HepG2 (cell line): ENCODE results near the gene TTLL11. TPM values are rescaled to one million over a fixed set of nuclear protein-coding genes. Genes with fewer than 3 reads are reported as not detected.

Source experiments
- ATF1 ChIP-seq: IDR thresholded peaks from 2 replicates; pipeline ENCODE4 v1.6.1; 2016; ENCODE audit warnings: mild to moderate bottlenecking, control low read depth
- CCAR2 ChIP-seq: fragments of 200-400 bp; formaldehyde crosslinking; optimal IDR thresholded peaks from 2 replicates; pipeline ENCODE3; 2018; ENCODE audit warnings: low read depth, mild to moderate bottlenecking, low read length, moderate library complexity
- CREM ChIP-seq, 2 experiments: sonication (generic) in 1 of 2; formaldehyde crosslinking in 1 of 2; IDR thresholded peaks; 2 replicates each; pipeline versions ENCODE4 v1.4.0 to v1.6.1; 2016 to 2020; ENCODE audit warnings: antibody characterized with exemption in 1 of 2, mild to moderate bottlenecking in 1 of 2, missing genetic modification reagents in 1 of 2
- CSRNP2 ChIP-seq: sonication (generic); formaldehyde crosslinking; conservative IDR thresholded peaks from 2 replicates; pipeline ENCODE4 v1.8.0; 2022; ENCODE audit warnings: low read depth, missing genetic modification reagents
- HNRNPUL1 ChIP-seq: fragments of 200-400 bp; formaldehyde crosslinking; IDR thresholded peaks from 2 replicates; pipeline ENCODE4 v1.6.1; 2017; ENCODE audit warnings: low read depth, mild to moderate bottlenecking, low read length, moderate library complexity
- KLF16 ChIP-seq, 2 experiments: sonication (generic) in 1 of 2; formaldehyde crosslinking in 1 of 2; IDR thresholded peaks; 2 replicates each; pipeline versions ENCODE4 v1.6.1 to v1.8.0; 2016 to 2023; ENCODE audit warnings: missing genetic modification reagents in 2 of 2, missing compliant biosample characterization in 1 of 2
- LBX2 ChIP-seq: sonication (generic); formaldehyde crosslinking; IDR thresholded peaks from 2 replicates; pipeline ENCODE4 v1.5.0; 2020; ENCODE audit warnings: missing genetic modification reagents, mild to moderate bottlenecking, borderline replicate concordance
- PATZ1 ChIP-seq: sonication (generic); formaldehyde crosslinking; IDR thresholded peaks from 2 replicates; pipeline ENCODE4 v1.4.0; 2020; ENCODE audit warnings: missing genetic modification reagents
- PRMT3 ChIP-seq: sonication (generic); formaldehyde crosslinking; IDR thresholded peaks from 2 replicates; pipeline ENCODE4 v1.8.1; 2022; ENCODE audit warnings: low read depth, mild to moderate bottlenecking, moderate library complexity, missing genetic modification reagents, borderline replicate concordance
- THYN1 ChIP-seq: sonication (generic); formaldehyde crosslinking; IDR thresholded peaks from 2 replicates; pipeline ENCODE4 v1.8.1; 2023; ENCODE audit warnings: low read depth, mild to moderate bottlenecking, moderate library complexity, missing genetic modification reagents, borderline replicate concordance
- ZBTB25 ChIP-seq: IDR thresholded peaks from 2 replicates; pipeline ENCODE4 v1.6.1; 2018; ENCODE audit warnings: missing genetic modification reagents
- ZFP36 ChIP-seq: fragments of 150-350 bp; IDR thresholded peaks from 2 replicates; pipeline ENCODE4 v1.6.1; 2018; ENCODE audit warnings: borderline replicate concordance, low read length, low read depth; ENCODE audit not compliant: partially characterized antibody
- ZNF230 ChIP-seq: sonication (generic); formaldehyde crosslinking; IDR thresholded peaks from 2 replicates; pipeline ENCODE4 v1.4.0; 2020; ENCODE audit warnings: mild to moderate bottlenecking, missing genetic modification reagents
- ZNF317 ChIP-seq: sonication (generic); formaldehyde crosslinking; IDR thresholded peaks from 2 replicates; pipeline ENCODE4 v1.5.0; 2020; ENCODE audit warnings: mild to moderate bottlenecking, missing genetic modification reagents
- ZNF496 ChIP-seq: sonication (generic); formaldehyde crosslinking; IDR thresholded peaks from 2 replicates; pipeline ENCODE4 v1.8.1; 2023; ENCODE audit warnings: mild to moderate bottlenecking, moderate library complexity, missing genetic modification reagents; ENCODE audit not compliant: insufficient replicate concordance
- ZNF543 ChIP-seq: sonication (generic); formaldehyde crosslinking; IDR thresholded peaks from 2 replicates; pipeline ENCODE4 v1.4.0; 2020; ENCODE audit warnings: mild to moderate bottlenecking, missing genetic modification reagents
- ZNF614 ChIP-seq: IDR thresholded peaks from 2 replicates; pipeline ENCODE4 v1.6.1; 2018; ENCODE audit warnings: missing biosample characterization, missing genetic modification reagents, inconsistent platforms, borderline replicate concordance
- ZNF720 ChIP-seq: sonication (generic); formaldehyde crosslinking; IDR thresholded peaks from 2 replicates; pipeline ENCODE4 v1.4.0; 2020; ENCODE audit warnings: missing genetic modification reagents
- ZNF788 ChIP-seq: sonication (generic); formaldehyde crosslinking; IDR thresholded peaks from 2 replicates; pipeline ENCODE4 v1.5.0; 2020; ENCODE audit warnings: mild to moderate bottlenecking, missing genetic modification reagents, borderline replicate concordance
- polyA plus RNA-seq, 8 experiments: library from polyadenylated mRNA; depleted of rRNA in 3 of 8; stranded (reverse) in 7 of 8; unstranded in 1 of 8; fragments of >200 nt; fragmentation: Illumina TruSeq in 4 of 8; extraction: Trizol in 4 of 8; gene quantifications; 2 replicates each; pipeline versions ENCODE4 v1.2.1 to v1.2.3, GENCODE V29; 2011 to 2016; ENCODE audit warnings: low read depth in 4 of 8, missing spikeins in 1 of 8, mixed read lengths in 1 of 8; ENCODE audit not compliant: insufficient read depth in 1 of 8
- total RNA-seq, 5 experiments: library from RNA; depleted of rRNA; stranded (reverse); fragments of >200 nt; fragmentation: Illumina TruSeq; extraction: Trizol; gene quantifications; 2 replicates each; pipeline ENCODE4 v1.2.3, GENCODE V29; 2016; ENCODE audit warnings: low read depth in 1 of 5
- TF ChIP-seq, protein P1 (sequence below): sonication (generic); formaldehyde crosslinking; IDR thresholded peaks from 2 replicates; pipeline ENCODE4 v1.5.0; 2020; ENCODE audit warnings: mild to moderate bottlenecking, missing genetic modification reagents, borderline replicate concordance

TTLL11 gene
- total and polyA plus RNA-seq, 2 of the 13 experiments (the other 11 are each of a cell fraction or from before 2014, with no cell fraction given), result 4.5 to 5.2 TPM

GRCh38 chr9:121975801-121976277, 117.3 kb downstream of the TTLL11 start (continued):
- TF ChIP-seq PRMT3 (CRISPR knock-in tag) (no peak), ZBTB25 (0 out of 2 replicates have a peak, but pooled peaks have one; percentile 34), ZNF788 (CRISPR knock-in tag) (no peak), CSRNP2 (CRISPR knock-in tag) (no peak), CCAR2 (no peak), ZNF543 (CRISPR knock-in tag) (no peak), ZNF496 (CRISPR knock-in tag) (no peak), ZNF720 (CRISPR knock-in tag) (no peak), THYN1 (no peak), ZFP36 (no peak), PATZ1 (CRISPR knock-in tag) (no peak; the same call in 1 of the 2 replicates), ZNF614 (CRISPR knock-in tag) (no peak), LBX2 (CRISPR knock-in tag) (no peak), CREM (IDR thresholded peaks at IDR 0.05) (peak; percentile 62), CREM (CRISPR knock-in tag; IDR thresholded peaks at IDR 0.05) (no peak), ZNF317 (CRISPR knock-in tag) (no peak), KLF16 (CRISPR knock-in tag; IDR thresholded peaks at IDR 0.05) (no peak), ATF1 (CRISPR knock-in tag) (0 out of 2 replicates have a peak, but pooled peaks have one; percentile 4), ZNF230 (no peak), HNRNPUL1 (peak; percentile 98)
- TF ChIP-seq, protein P1, sequence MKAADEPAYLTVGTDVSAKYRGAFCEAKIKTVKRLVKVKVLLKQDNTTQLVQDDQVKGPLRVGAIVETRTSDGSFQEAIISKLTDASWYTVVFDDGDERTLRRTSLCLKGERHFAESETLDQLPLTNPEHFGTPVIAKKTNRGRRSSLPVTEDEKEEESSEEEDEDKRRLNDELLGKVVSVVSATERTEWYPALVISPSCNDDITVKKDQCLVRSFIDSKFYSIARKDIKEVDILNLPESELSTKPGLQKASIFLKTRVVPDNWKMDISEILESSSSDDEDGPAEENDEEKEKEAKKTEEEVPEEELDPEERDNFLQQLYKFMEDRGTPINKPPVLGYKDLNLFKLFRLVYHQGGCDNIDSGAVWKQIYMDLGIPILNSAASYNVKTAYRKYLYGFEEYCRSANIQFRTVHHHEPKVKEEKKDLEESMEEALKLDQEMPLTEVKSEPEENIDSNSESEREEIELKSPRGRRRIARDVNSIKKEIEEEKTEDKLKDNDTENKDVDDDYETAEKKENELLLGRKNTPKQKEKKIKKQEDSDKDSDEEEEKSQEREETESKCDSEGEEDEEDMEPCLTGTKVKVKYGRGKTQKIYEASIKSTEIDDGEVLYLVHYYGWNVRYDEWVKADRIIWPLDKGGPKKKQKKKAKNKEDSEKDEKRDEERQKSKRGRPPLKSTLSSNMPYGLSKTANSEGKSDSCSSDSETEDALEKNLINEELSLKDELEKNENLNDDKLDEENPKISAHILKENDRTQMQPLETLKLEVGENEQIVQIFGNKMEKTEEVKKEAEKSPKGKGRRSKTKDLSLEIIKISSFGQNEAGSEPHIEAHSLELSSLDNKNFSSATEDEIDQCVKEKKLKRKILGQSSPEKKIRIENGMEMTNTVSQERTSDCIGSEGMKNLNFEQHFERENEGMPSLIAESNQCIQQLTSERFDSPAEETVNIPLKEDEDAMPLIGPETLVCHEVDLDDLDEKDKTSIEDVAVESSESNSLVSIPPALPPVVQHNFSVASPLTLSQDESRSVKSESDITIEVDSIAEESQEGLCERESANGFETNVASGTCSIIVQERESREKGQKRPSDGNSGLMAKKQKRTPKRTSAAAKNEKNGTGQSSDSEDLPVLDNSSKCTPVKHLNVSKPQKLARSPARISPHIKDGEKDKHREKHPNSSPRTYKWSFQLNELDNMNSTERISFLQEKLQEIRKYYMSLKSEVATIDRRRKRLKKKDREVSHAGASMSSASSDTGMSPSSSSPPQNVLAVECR (CRISPR knock-in tag), result no peak; the same call in 1 of the 2 replicates
